Measurements from ENCODE around the gene DCAF6.

Gene DCAF6

DNA sequence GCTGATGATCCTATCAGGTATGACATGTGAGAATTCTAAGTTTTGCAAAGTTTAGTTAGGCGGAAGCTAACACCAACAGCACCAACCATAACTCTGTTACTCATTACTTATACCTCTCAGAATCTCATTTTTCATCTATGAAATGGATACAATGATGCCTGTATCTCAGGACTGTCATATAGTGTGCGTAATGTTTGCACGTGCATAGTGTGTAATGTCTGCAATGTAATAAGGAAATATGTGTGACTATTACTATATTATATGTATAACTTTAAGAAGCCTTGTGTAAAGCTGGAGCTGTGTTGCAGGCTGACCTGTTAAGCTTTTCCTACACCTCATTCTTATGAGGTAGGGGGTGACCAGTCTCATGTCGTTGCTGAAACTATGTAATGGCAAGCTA is 35.6 kb upstream of the DCAF6 start:
- ChIA-PET POLR2A (no interaction called here), CTCF (interaction anchor here (1.2 to 1.5 kb wide), 2 partner anchors 17 to 19 kb away, joined by 3 read pairs; no protein-coding TSS in a partner anchor)
- TF ChIP-seq CTCF (IDR thresholded peaks at IDR 0.05; ENCODE audit: control extremely low read depth, extremely low read depth, low read depth, missing control alignments), result no peak
- DNase-seq (ENCODE audit: extremely low spot score), result no peak

DNA sequence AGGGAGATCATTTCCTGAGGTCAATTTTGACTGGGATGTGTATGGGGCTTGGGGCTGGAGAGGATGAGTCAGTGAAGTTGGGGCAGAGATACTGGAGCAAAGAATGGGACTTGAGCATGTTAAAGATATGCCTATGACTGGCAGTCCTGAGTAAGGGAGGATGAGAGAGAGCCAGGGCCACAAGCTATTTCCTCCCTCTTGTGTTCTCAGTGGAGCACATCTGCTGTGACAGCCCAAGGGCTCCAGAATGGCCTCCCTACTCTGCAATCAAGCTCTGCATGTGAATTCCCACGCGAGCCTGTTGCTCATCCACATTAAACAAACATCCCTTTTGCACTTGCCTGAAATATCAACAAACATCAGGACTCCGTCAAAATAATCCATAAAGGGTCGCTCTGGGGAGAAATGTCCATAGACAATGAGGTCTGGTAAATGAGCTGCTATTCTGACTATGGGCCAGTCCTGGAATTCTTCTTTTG is 31.8 kb upstream of the DCAF6 start:
- no peak for TF ChIP-seq CTCF (IDR thresholded peaks at IDR 0.05; ENCODE audit: control extremely low read depth, extremely low read depth, low read depth, missing control alignments)
- ChIA-PET POLR2A (no interaction called here), CTCF (interaction anchor here (1.0 to 1.6 kb wide), 3 partner anchors 9 to 12 kb away, joined by 3 to 4 read pairs (median 3); no protein-coding TSS in a partner anchor)
- DNase-seq (ENCODE audit: extremely low spot score), result no peak

GRCh38 chr1:167905182-167905581 is 31.3 kb upstream of the DCAF6 start:
- DNase-seq (ENCODE audit: extremely low spot score), result no peak
- CTCF ChIA-PET, result interaction anchor here (1.0 to 1.3 kb wide), 2 partner anchors 9 to 11 kb away, joined by 3 read pairs; no protein-coding TSS in a partner anchor
- TF ChIP-seq CTCF (IDR thresholded peaks at IDR 0.05; ENCODE audit: control extremely low read depth, extremely low read depth, low read depth, missing control alignments), result no peak
- POLR2A ChIA-PET, result no interaction called here

DNA sequence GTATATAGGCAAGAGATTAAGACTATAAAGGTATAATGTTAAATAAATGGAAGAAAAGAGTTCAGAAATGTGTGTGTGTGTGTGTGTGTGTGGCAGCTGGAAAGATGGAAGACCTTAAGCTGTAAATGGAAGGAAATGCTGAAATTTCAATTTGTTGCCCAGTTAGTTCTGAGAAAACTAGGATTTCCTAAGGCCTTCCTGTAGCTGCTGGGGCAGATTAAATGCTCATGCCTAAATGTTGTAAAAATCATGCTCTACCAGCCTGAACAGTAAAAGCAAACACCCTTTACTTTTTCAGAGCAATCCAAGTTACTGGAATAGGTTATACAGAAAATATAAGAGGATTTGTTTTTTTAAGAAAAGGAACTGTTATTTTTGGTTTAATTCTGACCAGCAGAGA is 30.8 kb upstream of the DCAF6 start:
- no peak for TF ChIP-seq CTCF (IDR thresholded peaks at IDR 0.05; ENCODE audit: control extremely low read depth, extremely low read depth, low read depth, missing control alignments)
- no peak for DNase-seq (ENCODE audit: extremely low spot score)
- ChIA-PET POLR2A (no interaction called here), CTCF (no interaction called here)

GRCh38 chr1:167909691-167910180 is 26.7 kb upstream of the DCAF6 start:
- ChIA-PET POLR2A (no interaction called here), CTCF (interaction anchor here (0.8 to 1.6 kb wide), 5 partner anchors 9 to 173 kb away, joined by 4 to 6 read pairs (median 4); no protein-coding TSS in a partner anchor)
- DNase-seq (ENCODE audit: extremely low spot score), result no peak
- TF ChIP-seq CTCF (IDR thresholded peaks at IDR 0.05; ENCODE audit: control extremely low read depth, extremely low read depth, low read depth, missing control alignments), result no peak

DNA sequence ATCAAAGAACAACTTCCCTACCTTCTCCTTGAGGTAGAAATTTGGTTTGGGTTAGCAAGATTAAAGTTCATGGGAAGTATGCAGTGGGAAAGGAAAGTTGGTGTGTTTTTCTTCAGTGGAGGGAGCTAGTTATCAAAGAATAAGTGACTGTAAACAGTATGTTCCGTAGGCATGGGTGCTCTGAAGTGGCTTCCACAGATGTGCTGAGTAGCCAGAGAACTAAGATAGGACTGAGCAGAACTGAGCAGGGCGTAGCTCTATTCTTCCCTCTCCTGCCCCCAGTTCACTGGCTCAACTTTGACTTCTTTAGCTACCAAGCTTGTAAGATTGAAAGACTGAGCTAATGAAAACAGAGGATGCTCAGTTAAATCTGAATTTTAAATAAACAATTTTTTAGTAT is 26.0 kb upstream of the DCAF6 start:
- no peak for TF ChIP-seq CTCF (IDR thresholded peaks at IDR 0.05; ENCODE audit: control extremely low read depth, extremely low read depth, low read depth, missing control alignments)
- DNase-seq (ENCODE audit: extremely low spot score), result no peak
- POLR2A ChIA-PET, result no interaction called here
- CTCF ChIA-PET, result interaction anchor here (0.8 to 1.6 kb wide), 6 partner anchors 8 to 172 kb away, joined by 3 to 6 read pairs (median 4); no protein-coding TSS in a partner anchor

Measured in GM10248 (cell line).